Right cardiac atrium (tissue), 5 donors: ENCODE results near the gene KRTAP6-1. TPM values are rescaled to one million over a fixed set of nuclear protein-coding genes. Genes with fewer than 3 reads are reported as not detected.

Source experiments
- ATAC-seq, 2 donors: fragments of 200-7000 bp; cut with Tn5 transposase; one replicate each; pipeline versions ENCODE4 v1.8.0 to v1.9.1; 2020; ENCODE audit warnings: moderate library complexity in 2 of 2, mild to moderate bottlenecking in 1 of 2
- DNase-seq, 3 donors: peaks; one replicate each; pipeline ENCODE4 v3.0.0-alpha.2; 2020
- H3K27ac ChIP-seq: one replicate; pipeline ENCODE4 v1.5.1; 2013; ENCODE audit warnings: mild to moderate bottlenecking, low read length, control low read depth, moderate library complexity
- H3K27me3 ChIP-seq: one replicate; pipeline ENCODE4 v1.6.1; 2013; ENCODE audit not compliant: control insufficient read depth, insufficient read depth
- H3K4me1 ChIP-seq: one replicate; pipeline ENCODE4 v1.6.1; 2013; ENCODE audit warnings: low read length; ENCODE audit not compliant: control insufficient read depth, insufficient read depth
- H3K4me3 ChIP-seq: one replicate; pipeline ENCODE4 v1.5.1; 2013; ENCODE audit warnings: low read length, control low read depth
- H3K9me3 ChIP-seq: one replicate; pipeline ENCODE4 v1.6.1; 2013; ENCODE audit warnings: low read length; ENCODE audit not compliant: control insufficient read depth
- WGBS: extraction: QIAGEN DNeasy Blood & Tissue Kit; methylation state at CpG from one replicate; pipeline ENCODE4 v1.1.7; 2013; 5-methylcytosine and 5-hydroxymethylcytosine counted together
- intact Hi-C, 4 donors: fragments of 100-400 bp; cut with DNase I; formaldehyde crosslinking; loops; one replicate each; pipeline versions ENCODE4 v1.11.0 to v1.14.0; 2022 to 2023
- long read RNA-seq, 4 donors: library from polyadenylated mRNA; unstranded; transcript quantifications; one replicate each; pipeline ENCODE4 v2.0.0, GENCODE V29; 2020 to 2021
- polyA plus RNA-seq: library from polyadenylated mRNA; stranded (reverse); fragments of 200-250 nt; gene quantifications from one replicate; pipeline ENCODE4 v1.2.3, GENCODE V29; 2013
- total RNA-seq, 4 donors: library from RNA; stranded (reverse); fragmentation: NEBNext Ultra II Directional; extraction: Animal tissue kit (Norgen Biotek cat#: 25700); gene quantifications; one replicate each; pipeline ENCODE4 v1.2.1, GENCODE V29; 2021
- donor health status: healthy with polysubstance abuse.
- donor health status: DM: no; HTN: yes; CAD: no.
- donor health status: DM: no; HTN: no; CAD: no.
- donor health status: DM: no; HTN: yes; CAD: no; lungs with severe emphysema.
- donor health status: DM: yes; HTN: yes; CAD: no.

The KRTAP6-1 gene, protein sequence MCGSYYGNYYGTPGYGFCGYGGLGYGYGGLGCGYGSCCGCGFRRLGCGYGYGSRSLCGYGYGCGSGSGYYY
- not detected for total RNA-seq
- not detected for polyA plus RNA-seq
- long read RNA-seq, donor 1 = 0 reads
- long read RNA-seq, donor 2 = 0 reads
- long read RNA-seq, donor 3 = 0 reads
- long read RNA-seq, donor 4 = 0 reads

DNA sequence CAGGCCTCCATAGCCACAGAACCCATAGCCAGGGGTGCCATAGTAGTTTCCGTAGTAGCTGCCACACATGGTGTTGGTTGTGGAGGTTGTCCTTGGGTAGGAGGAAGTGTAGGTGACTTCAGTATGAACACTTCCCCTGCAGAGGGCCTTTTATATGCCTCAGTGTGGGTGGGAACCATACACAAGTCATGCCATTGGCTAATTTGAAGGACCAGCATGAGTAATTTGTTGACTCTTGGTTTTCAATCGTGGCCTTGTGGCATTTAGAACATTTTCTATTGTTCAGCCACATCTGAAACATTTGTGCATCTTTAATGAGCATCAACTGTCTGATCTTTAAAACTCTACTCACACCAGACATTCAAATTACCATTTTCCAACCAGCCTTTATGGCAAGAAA, at the start of gene KRTAP6-1:
Gene KRTAP6-1 (minus strand): TSS at position 95 of the 400 bp plus-strand sequence. CDS start 26 bp downstream, at position 69.
- WGBS = 69% methylated on average over 2 of the region's 2 CpGs
- intact Hi-C loops = no loop called here
- ATAC-seq (no peak), DNase-seq (no peak)
- H3K4me1 ChIP-seq = no peaks in the 10 kb centered on the region
- H3K27me3 ChIP-seq = no peaks in the 10 kb centered on the region
- no peak within 1 kb of the TSS for H3K27ac ChIP-seq
- no peak within 1 kb of the TSS for H3K4me3 ChIP-seq
- H3K9me3 ChIP-seq = no peaks in the 10 kb centered on the region

DNA sequence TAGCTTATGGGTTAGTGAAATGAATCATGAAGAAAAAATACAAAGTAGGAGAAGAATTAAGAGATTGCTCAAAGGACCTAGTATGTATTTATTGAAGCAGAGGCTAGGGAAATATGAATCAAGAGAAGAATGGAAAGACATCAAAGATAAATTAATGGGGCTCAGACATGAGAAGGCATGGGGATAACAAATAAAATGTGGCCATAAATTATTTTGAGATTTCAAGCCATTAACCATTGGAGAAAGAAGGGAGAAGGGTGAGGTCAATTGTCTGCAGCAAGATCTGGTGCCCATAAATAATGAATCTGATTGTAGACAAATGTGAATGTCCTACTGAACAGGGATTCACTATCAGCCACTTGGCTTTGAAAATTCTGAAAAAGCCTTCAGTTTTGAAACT, 39.2 kb upstream of the KRTAP6-1 start:
- Histone ChIP-seq H3K4me1 (no peaks in the 10 kb centered on the region), H3K27ac (no peak overlapping the region), H3K27me3 (no peaks in the 10 kb centered on the region), H3K9me3 (no peaks in the 10 kb centered on the region), H3K4me3 (no peak overlapping the region)
- DNase-seq = no peak
- intact Hi-C loops = no loop called here
- no peak for ATAC-seq

DNA sequence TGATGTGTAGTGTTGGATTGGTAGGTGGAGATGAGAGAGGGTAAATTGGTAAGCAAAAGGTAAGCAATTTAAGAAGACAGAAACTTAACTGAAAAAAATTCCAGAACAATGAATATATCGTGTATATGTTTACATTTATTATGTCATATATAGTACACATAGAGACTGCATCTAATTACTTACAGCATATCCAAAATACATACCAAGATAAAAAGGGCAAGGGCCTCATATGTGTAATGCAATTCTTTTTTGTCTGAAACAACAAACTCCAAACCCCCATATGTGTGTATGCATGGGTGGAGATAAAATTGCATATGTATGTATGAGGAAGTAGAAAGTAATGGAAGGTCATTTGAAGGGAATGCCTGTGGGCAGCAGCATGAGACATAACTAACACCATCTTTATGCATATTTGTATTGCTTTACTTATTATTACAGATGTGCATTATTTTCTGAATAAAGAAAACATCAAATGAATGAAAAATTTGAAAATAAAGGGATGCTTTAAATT, 33.2 kb upstream of the KRTAP6-1 start:
- no peaks in the 10 kb centered on the region for H3K4me1 ChIP-seq
- no peak overlapping the region for H3K27ac ChIP-seq
- intact Hi-C loops = no loop called here
- ATAC-seq = no peak
- no peaks in the 10 kb centered on the region for H3K9me3 ChIP-seq
- DNase-seq = no peak
- no peaks in the 10 kb centered on the region for H3K27me3 ChIP-seq
- no peak overlapping the region for H3K4me3 ChIP-seq
- WGBS = 91% methylated on average over 1 of the region's 1 CpG

DNA sequence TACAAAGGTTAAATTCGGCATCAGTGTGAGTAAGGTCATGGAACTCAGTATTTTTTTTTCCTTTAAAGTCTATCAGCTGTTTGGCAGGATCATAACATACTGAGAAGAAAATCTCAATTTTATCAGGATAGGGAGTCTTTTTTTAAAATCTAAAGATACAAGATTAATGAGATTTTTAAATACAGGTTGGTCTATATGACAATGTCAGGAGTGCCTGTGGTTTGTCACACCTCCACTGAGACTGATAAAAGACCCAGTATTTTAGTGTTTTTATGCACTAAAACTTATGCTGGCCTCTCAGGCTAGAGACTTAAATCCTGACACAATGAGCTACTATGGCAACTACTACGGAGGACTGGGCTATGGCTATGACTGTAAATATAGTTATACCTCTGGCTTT, 28.8 kb upstream of the KRTAP6-1 start, which contains the start of gene KRTAP20-3:
Gene KRTAP20-3 (plus strand): TSS at position 301 of the 400 bp plus-strand sequence.
- no peak for ATAC-seq
- H3K27me3 ChIP-seq = no peaks in the 10 kb centered on the region
- H3K4me1 ChIP-seq = no peaks in the 10 kb centered on the region
- intact Hi-C loops = no loop called here
- DNase-seq = no peak
- H3K9me3 ChIP-seq = no peaks in the 10 kb centered on the region
- no peak within 1 kb of the TSS for H3K4me3 ChIP-seq
- 80% methylated on average over 2 of the region's 2 CpGs for WGBS
- no peak within 1 kb of the TSS for H3K27ac ChIP-seq

DNA sequence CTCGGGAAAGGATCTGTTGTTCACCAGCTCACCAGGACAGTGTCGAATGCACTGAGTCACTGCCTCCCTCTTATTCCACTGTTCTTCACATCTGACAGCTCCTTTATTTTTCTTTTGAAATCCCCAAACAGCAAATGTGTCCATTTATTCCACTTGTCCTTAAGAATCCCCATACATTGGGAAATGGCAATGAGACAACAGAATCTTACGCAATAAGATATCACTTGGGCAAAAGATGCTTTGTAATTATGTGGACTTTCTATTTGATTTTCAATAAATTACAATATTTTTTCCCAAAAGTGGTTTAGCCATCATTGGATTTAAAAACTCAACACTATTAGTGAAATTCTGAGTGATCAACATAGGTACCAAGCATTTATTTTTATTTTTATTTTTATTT, 25.0 kb upstream of the KRTAP6-1 start:
- WGBS = 52% methylated on average over 3 of the region's 3 CpGs
- DNase-seq = no peak
- no peaks in the 10 kb centered on the region for H3K27me3 ChIP-seq
- ATAC-seq = no peak
- no peak overlapping the region for H3K4me3 ChIP-seq
- H3K9me3 ChIP-seq = no peaks in the 10 kb centered on the region
- intact Hi-C loops = no loop called here
- H3K27ac ChIP-seq = no peak overlapping the region
- no peaks in the 10 kb centered on the region for H3K4me1 ChIP-seq

DNA sequence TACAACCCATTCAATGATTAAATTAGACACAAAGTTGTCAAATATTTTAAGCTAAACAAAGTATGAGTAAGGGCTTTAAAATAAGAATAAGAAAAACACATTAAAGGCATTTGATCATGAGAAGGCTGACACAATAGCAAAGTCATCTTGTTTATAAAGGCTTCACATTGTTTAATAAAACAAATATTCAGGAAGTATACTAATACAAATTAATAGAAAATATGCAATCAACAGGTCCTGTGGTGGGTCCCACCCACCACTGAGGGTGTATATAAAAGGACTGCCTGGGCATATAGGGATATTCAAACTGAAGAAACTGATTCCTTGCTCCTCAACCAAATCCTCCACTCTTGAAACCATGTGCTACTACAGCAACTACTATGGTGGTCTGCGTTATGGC, 21.2 kb upstream of the KRTAP6-1 start, which contains the start of gene KRTAP20-2:
Gene KRTAP20-2 (plus strand): TSS at position 301 of the 400 bp plus-strand sequence. CDS start 58 bp downstream, at position 359.
- Histone ChIP-seq H3K4me1 (no peaks in the 10 kb centered on the region), H3K9me3 (no peaks in the 10 kb centered on the region), H3K27ac (no peak within 1 kb of the TSS), H3K4me3 (no peak within 1 kb of the TSS), H3K27me3 (no peaks in the 10 kb centered on the region)
- WGBS = 93% methylated on average over 1 of the region's 1 CpG
- no peak for DNase-seq
- ATAC-seq = no peak
- intact Hi-C loops = no loop called here

DNA sequence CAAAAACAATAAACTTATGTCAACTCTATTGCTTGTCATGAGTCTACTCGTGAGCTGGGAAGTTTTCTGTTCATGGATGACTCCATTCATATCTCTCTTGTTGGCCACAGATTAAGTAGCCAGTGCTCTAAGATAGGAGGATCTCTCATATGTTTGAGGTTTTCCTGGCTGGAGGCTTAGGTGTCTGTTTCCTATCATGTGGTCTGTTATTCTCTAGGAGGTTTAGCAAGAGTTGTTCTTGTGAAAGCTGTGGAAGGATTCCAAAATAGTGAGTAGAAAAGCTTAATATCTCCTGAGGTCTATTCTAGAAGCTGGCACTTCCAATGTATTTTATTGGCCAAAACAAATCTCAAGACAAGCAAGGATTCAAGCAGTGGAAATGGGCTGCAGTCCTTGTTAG, 15.5 kb upstream of the KRTAP6-1 start:
- no peak for DNase-seq
- peak in 1 of 2 donors; percentile 38 for ATAC-seq
- WGBS = 25% methylated on average over 1 of the region's 1 CpG
- Histone ChIP-seq H3K4me1 (no peaks in the 10 kb centered on the region), H3K4me3 (no peak overlapping the region), H3K9me3 (no peaks in the 10 kb centered on the region), H3K27ac (no peak overlapping the region), H3K27me3 (no peaks in the 10 kb centered on the region)
- intact Hi-C loops = no loop called here

DNA sequence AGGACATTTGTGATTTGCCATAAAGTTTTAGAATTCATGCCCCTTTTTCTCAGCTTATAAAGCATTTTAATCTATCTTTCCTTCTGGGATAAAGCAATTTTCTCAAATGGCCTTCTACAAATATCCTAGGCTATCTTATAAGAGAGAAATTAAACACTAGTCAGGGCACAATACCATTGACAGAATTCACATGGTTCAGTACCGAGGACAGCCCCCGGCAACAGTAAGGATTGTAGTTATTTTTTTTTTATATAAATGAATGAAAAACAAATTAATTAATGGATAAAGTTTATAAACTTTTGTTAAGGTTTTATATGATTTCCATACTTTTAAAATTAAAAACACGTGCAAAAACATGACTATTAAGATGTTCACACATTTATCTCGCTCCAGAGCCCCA, 14.4 kb upstream of the KRTAP6-1 start:
- Histone ChIP-seq H3K27ac (no peak overlapping the region), H3K4me3 (no peak overlapping the region), H3K4me1 (no peaks in the 10 kb centered on the region), H3K9me3 (no peaks in the 10 kb centered on the region), H3K27me3 (no peaks in the 10 kb centered on the region)
- WGBS = 86% methylated on average over 4 of the region's 4 CpGs
- intact Hi-C loops = no loop called here
- ATAC-seq = no peak
- DNase-seq = no peak

DNA sequence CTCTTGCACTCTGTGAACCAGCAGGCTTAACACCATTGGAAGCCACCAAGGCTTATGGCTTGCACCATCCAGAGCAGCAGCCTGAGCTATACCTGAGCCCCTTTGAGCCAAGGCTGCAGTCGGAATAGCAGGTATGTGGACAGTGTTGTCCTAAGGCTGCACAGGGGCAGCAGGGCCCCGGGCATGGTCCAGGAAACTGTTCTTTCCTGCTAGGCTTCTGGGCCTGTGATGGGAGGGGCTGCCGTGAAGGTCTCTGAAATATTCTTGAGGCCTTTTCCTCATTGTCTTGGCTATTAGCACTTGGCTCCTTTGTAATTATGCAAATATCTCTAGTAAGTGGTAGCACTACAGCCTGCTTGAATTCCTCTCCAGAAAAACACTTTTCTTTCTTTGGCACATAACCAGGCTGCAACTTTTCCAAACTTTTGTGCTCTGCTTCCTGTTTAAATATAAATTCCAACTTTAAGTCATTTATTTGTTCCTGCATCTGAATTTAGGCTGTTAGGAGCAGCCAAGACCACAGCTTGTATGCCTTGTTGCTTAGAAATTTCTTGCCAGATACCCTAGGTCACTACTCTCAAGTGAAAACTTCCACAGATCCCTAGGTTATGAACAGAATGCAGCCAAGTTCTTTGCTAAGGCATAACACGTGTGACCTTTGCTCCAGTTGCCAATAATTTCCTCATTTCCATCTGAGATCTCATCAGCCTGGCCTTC, 11.9 kb upstream of the KRTAP6-1 start:
- H3K9me3 ChIP-seq = no peaks in the 10 kb centered on the region
- H3K27ac ChIP-seq = no peak overlapping the region
- intact Hi-C loops = no loop called here
- ATAC-seq (no peak), DNase-seq (peak in 1 of 3 donors; percentile 31)
- no peak overlapping the region for H3K4me3 ChIP-seq
- no peaks in the 10 kb centered on the region for H3K4me1 ChIP-seq
- no peaks in the 10 kb centered on the region for H3K27me3 ChIP-seq
- WGBS = 71% methylated on average over 4 of the region's 4 CpGs

DNA sequence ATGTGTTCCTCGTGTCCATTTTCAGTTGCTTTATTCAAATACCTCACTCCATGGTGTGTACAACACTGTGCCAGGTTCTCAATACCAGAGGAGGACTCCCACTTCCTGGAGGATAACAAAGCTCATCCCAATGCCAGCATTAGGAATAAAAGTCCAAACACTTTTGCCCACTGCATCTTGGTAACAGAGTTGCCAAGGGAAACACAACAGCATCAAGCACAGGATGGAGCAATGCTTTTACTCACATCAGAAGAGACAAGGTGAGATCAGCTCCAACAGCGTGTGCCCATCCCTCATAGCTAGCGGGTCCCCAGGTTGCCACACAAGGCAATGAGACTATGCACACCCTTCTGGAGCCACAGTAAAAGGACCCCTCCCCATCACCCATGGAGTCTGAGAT, 9.6 kb upstream of the KRTAP6-1 start:
- Histone ChIP-seq H3K9me3 (no peaks in the 10 kb centered on the region), H3K4me1 (no peaks in the 10 kb centered on the region), H3K4me3 (no peak overlapping the region), H3K27ac (no peak overlapping the region), H3K27me3 (no peaks in the 10 kb centered on the region)
- intact Hi-C loops = no loop called here
- WGBS = 86% methylated on average over 3 of the region's 3 CpGs
- DNase-seq = no peak
- ATAC-seq = no peak

DNA sequence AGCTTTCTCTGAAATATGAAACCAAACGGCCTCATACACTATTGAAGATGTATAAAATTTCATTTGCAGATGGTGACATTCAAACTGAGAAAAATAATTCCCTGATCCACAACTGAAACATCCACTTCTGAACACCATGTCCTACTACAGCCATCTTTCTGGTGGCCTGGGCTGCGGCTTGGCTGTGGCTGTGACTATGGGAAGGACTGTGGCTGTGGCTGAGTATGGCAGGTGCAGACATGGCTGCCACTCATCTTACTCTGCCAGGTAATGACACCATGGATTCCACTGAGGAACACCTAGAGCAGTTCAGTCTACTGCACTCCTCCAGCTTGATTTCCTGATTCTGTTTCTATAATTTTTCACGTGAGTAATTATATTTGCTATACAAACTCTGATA, 6.8 kb upstream of the KRTAP6-1 start, which contains the start of gene KRTAP20-4:
Gene KRTAP20-4 (plus strand): TSS at position 106 of the 400 bp plus-strand sequence.
- WGBS = 84% methylated on average over 3 of the region's 3 CpGs
- ATAC-seq (no peak), DNase-seq (peak in 1 of 3 donors; percentile 7)
- H3K27me3 ChIP-seq = no peaks in the 10 kb centered on the region
- H3K4me3 ChIP-seq = no peak within 1 kb of the TSS
- no peaks in the 10 kb centered on the region for H3K9me3 ChIP-seq
- no peak within 1 kb of the TSS for H3K27ac ChIP-seq
- no peaks in the 10 kb centered on the region for H3K4me1 ChIP-seq
- intact Hi-C loops = no loop called here
